AG04450 (cell line): ENCODE data around the gene PHLDA2. TPM values are rescaled to one million over a fixed set of nuclear protein-coding genes. Genes with fewer than 3 reads are reported as not detected.

Experiments used
- CTCF ChIA-PET: fragments of 300-600, 350-600 bp; formaldehyde crosslinking; extraction: SDS; loops from one replicate; lab custom pipeline; 2022; ENCODE audit warnings: antibody characterized with exemption, inconsistent platforms; lab: Charles Lee
- POLR2A ChIA-PET: fragments of 350-600 bp; formaldehyde crosslinking; extraction: SDS; loops from one replicate; lab custom pipeline; 2021; ENCODE audit warnings: antibody characterized with exemption, inconsistent platforms; lab: Yijun Ruan, JAX
- DNase-seq: peaks from one replicate; pipeline ENCODE4 v3.0.0-alpha.2; 2011; ENCODE audit warnings: low read depth, low spot score
- H3K27ac ChIP-seq: one replicate; pipeline ENCODE4 v1.5.1; 2012; ENCODE audit warnings: low read depth, low read length, control low read depth
- H3K27me3 ChIP-seq: one replicate; pipeline ENCODE4 v1.6.0; 2012; ENCODE audit warnings: low read length; ENCODE audit not compliant: control insufficient read depth, insufficient read depth
- H3K4me3 ChIP-seq: 2 replicates; pipeline ENCODE4 v1.5.1; 2011; ENCODE audit warnings: mild to moderate bottlenecking, low read depth, low read length, control low read depth
- H3K9me3 ChIP-seq: 2 replicates; pipeline ENCODE4 v1.5.1; 2012; ENCODE audit warnings: low read length; ENCODE audit not compliant: control insufficient read depth, insufficient read depth
- polyA plus RNA-seq: library from polyadenylated mRNA; depleted of rRNA; stranded (reverse); fragments of >200 nt; gene quantifications from 2 replicates; pipeline ENCODE4 v1.2.3, GENCODE V29; 2011
- TF ChIP-seq, protein P1 (sequence below): IDR thresholded peaks from 2 replicates; pipeline ENCODE4 v1.5.1; 2011; ENCODE audit warnings: low read depth, low read length, control low read depth, inconsistent platforms

PHLDA2 gene
- polyA plus RNA-seq, 1 experiment, result 9.6 TPM

DNA sequence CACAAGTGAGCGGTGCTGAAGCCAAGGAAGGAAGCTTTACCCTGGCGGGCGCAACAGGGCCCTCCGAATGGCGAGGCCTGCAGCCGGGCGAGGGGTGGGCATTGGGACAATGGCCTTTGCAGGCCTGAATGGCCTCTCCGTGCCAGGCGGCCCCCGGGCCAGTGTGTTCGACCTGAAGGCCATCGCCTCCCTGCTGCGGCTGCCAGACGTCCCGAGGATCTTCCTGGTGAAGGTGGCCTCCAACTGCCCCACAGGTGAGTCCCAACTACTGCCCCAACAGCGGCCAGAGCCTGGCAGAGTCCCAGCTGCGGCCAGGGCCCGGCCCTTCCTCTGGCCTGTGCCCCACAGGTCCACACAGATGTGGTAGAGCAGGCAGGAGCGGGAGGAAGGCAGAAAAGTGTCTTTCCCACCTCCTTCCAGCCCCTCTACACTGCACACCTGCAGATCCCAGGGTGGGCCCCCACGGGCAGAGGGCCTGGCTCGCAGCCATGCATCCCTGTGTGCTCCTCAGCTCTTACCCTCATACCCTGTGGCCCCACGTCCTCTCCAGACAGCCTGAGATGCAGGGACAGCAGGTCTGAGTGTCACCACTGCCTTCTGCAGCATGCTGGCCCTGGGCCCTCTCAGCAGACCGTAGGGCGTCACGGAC lies 11.3 kb downstream of the PHLDA2 start:
- ChIA-PET POLR2A (interaction anchor here (3.7 kb wide), 1 partner anchor 11 kb away, joined by 21 read pairs; the partner anchor contains the start of gene PHLDA2), CTCF (no interaction called here)
- H3K27ac ChIP-seq, result no peak overlapping the region
- H3K9me3 ChIP-seq, result no peaks in the 10 kb centered on the region; the same call in 1 of the 2 replicates
- TF ChIP-seq, protein P1, sequence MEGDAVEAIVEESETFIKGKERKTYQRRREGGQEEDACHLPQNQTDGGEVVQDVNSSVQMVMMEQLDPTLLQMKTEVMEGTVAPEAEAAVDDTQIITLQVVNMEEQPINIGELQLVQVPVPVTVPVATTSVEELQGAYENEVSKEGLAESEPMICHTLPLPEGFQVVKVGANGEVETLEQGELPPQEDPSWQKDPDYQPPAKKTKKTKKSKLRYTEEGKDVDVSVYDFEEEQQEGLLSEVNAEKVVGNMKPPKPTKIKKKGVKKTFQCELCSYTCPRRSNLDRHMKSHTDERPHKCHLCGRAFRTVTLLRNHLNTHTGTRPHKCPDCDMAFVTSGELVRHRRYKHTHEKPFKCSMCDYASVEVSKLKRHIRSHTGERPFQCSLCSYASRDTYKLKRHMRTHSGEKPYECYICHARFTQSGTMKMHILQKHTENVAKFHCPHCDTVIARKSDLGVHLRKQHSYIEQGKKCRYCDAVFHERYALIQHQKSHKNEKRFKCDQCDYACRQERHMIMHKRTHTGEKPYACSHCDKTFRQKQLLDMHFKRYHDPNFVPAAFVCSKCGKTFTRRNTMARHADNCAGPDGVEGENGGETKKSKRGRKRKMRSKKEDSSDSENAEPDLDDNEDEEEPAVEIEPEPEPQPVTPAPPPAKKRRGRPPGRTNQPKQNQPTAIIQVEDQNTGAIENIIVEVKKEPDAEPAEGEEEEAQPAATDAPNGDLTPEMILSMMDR, result no peak
- H3K27me3 ChIP-seq, result no peaks in the 10 kb centered on the region
- H3K4me3 ChIP-seq, result no peak overlapping the region
- no peak for DNase-seq

DNA sequence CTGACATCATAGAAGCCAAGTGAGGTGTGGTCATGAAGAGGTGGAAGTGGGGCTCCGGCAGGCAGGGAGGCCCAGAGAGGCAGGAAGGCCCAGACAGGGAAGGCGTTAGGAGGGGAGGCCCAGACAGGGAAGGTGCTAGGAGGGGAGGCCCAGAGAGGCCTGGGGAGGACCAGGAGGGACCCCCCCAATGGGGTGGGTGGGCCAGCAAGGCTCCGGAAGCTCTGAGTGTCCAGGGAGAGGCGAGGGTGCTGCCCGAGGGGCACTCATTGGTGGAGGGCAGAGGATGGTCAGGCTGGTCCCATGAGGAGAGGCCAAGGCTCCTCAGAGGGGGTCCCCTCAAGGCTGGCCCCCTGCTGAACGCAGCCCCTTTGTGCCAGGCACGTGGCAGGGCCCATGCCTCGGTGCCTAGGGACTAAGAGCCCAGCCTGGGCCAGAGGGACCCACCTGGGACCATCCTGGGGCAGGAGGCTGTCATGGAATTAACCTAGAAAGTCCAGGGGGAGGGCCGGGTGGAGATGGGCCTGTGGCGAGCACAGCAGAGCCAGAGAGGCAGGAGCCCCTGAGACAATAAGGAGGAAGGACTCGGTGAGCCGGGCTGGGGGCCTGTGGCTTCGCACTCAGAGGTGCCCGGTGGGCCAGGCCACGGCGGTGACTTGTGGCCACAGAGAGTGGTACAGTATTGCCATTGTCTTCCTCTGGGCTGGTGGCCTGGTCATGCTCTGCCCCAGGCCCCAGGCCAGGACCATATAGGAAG lies 12.2 kb downstream of the PHLDA2 start:
- Histone ChIP-seq H3K27ac (no peak overlapping the region), H3K27me3 (no peaks in the 10 kb centered on the region), H3K9me3 (no peaks in the 10 kb centered on the region; the same call in 1 of the 2 replicates), H3K4me3 (no peak overlapping the region)
- no peak for DNase-seq
- ChIA-PET CTCF (no interaction called here), POLR2A (no interaction called here)
- TF ChIP-seq, protein P1, result no peak

DNA sequence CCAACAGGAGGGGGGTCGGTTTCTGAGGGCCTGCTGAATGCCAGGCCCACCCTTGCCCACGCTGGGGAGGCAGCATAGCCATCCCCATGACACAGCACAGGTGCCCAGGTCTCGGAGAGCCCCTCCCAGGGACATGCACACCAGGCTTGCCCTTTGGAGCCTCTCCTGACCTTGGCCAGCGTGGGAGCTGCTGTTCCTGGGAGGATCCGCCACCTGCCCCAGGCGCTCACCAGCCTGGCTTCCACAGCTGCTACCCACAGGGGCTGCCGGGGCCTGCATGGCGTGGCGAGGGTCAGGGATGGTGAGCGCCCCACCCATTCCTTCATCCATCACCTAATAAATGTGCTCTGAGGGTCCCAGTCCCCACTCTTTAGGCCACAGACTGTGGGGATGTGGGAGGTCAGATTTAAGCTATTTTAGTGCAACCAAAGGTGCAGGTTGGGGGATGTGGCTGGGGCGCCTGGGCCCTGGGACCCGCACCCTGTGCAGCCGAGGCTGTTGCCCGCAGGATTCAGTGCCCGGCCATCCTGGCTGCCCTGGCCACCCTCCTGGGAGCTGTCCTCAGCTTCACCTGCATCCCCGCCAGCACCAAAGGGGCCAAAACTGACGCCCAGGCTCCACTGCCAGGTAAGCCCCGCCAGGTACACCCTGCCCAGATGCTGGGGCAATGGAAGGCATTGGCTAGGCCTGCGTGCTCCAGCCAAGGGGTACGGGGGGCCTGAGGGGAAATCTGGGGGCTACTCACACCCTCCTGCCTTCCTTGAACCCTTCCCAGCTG lies 12.9 kb downstream of the PHLDA2 start:
- ChIA-PET POLR2A (no interaction called here), CTCF (no interaction called here)
- no peak overlapping the region for H3K4me3 ChIP-seq
- TF ChIP-seq, protein P1, result no peak
- H3K27ac ChIP-seq, result no peak overlapping the region
- no peaks in the 10 kb centered on the region for H3K27me3 ChIP-seq
- DNase-seq, result no peak
- H3K9me3 ChIP-seq, result no peaks in the 10 kb centered on the region; the same call in 1 of the 2 replicates

DNA sequence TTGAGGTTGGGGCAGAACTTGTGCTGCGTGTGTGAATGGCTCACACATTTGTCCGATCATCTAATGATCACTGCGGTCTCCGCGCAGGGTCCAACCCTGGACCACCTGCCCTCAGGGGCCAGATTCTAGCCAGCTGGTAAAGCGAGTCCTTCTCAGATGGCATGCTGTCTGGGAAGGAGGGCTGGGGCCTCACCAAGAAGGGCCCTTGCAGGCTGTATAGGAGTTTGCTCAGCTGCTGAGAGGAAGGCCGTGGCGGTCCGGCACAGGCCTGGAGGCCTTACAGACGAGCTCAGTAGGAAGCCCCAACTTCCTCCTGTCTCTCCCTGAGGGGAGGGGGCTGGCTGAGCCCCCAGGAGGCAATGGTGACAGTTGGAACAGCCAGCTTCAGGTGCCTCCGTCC lies 13.7 kb downstream of the PHLDA2 start:
- CTCF ChIA-PET, result no interaction called here

More for the DNA sequence above, 13.7 kb downstream of the PHLDA2 start:
- no peak overlapping the region for H3K4me3 ChIP-seq
- no peak overlapping the region for H3K27ac ChIP-seq
- H3K27me3 ChIP-seq, result no peaks in the 10 kb centered on the region
- H3K9me3 ChIP-seq, result no peaks in the 10 kb centered on the region; the same call in 1 of the 2 replicates
- POLR2A ChIA-PET, result no interaction called here
- no peak for DNase-seq
- TF ChIP-seq, protein P1, result no peak
